ENCODE measurements around the gene GON4L.

GON4L gene

DNA sequence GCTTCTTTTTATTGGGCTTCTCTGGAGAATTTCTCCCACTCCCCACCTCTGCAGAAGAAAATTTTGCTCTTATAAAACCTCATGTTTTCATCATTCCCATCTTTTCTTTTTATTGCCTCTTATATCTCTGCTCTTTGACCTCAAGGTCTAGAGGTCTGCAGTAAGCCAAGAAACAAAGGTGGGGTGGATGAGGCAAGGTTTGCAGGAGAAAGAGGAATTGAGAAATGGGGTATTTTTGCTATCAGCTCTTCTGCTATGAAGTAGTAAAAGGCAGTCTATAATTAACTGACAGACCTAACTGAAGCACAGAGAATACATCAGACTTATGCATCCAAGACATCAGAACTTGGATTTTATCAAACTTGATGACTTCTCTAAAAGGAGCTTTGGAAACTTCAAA is 25.2 kb upstream of the GON4L start:
- Histone ChIP-seq H2BK120ac (ENCODE audit: low read depth, low read length) (no peak overlapping the region), H3K79me1 (replicated peaks; ENCODE audit: low read length, poor library complexity, severe bottlenecking) (no peaks in the 10 kb centered on the region), H3K9ac (ENCODE audit: low read length) (no peak overlapping the region), H2AK5ac (ENCODE audit: low read length, severe bottlenecking) (no peak overlapping the region), H2BK12ac (ENCODE audit: low read length in 2 of 2) (no peak overlapping the region), H3K27ac (ENCODE audit: low read length, poor library complexity, severe bottlenecking) (no peak overlapping the region), H3K4ac (ENCODE audit: low read depth in 1 of 2, low read length in 2 of 2) (no peak overlapping the region), H3K4me1 (ENCODE audit: control insufficient read depth, insufficient read depth, low read depth, low read length) (peaks cover 2% of the 10 kb centered on the region), H3K4me2 (ENCODE audit: low read length, poor library complexity, severe bottlenecking) (no peak overlapping the region), H3K14ac (ENCODE audit: low read length in 2 of 2) (no peak overlapping the region), H3K18ac (ENCODE audit: low read depth in 1 of 2, low read length in 2 of 2) (no peak overlapping the region), H2BK5ac (ENCODE audit: low read depth, low read length, poor library complexity, severe bottlenecking) (no peak overlapping the region), H3K27me3 (ENCODE audit: control insufficient read depth in 1 of 2, insufficient read depth in 1 of 2, low read length in 2 of 2) (no peaks in the 10 kb centered on the region), H3K4me3 (ENCODE audit: insufficient read depth in 1 of 2, low read depth in 1 of 2, low read length in 2 of 2) (no peak overlapping the region), H3K23ac (ENCODE audit: low read length in 2 of 2) (no peak overlapping the region), H4K91ac (ENCODE audit: low read length) (no peak overlapping the region), H3K36me3 (ENCODE audit: control insufficient read depth in 1 of 2, insufficient read depth in 2 of 2, low read depth in 1 of 2, low read length in 2 of 2) (peaks cover 3 to 31% of the 10 kb centered on the region in 2 experiments), H4K8ac (ENCODE audit: low read length) (no peak overlapping the region), H2AFZ (ENCODE audit: low read depth, low read length) (no peak overlapping the region), H2BK15ac (ENCODE audit: low read depth, poor library complexity, severe bottlenecking) (no peak overlapping the region), H3K9me3 (ENCODE audit: control insufficient read depth, low read length) (no peaks in the 10 kb centered on the region)
- no peak for DNase-seq

DNA sequence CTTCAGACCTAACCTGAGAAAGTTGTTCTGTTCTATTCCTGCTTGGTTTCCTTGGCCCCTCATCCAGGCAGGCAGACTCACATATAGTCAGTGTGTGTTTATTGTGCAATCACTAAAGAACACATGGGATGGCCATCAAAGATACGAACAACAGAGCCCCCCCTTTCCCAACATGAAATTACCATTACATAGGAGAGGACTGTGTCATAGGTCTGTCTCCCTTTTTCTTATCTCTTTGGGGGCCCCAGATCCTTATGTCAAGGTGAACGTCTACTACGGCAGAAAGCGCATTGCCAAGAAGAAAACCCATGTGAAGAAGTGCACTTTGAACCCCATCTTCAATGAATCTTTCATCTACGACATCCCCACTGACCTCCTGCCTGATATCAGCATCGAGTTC is 23.9 kb upstream of the GON4L start:
- H3K36me3 ChIP-seq (ENCODE audit: control insufficient read depth in 1 of 2, insufficient read depth in 2 of 2, low read depth in 1 of 2, low read length in 2 of 2) = peaks cover 3 to 28% of the 10 kb centered on the region in 2 experiments
- no peak overlapping the region for H2BK5ac ChIP-seq (ENCODE audit: low read depth, low read length, poor library complexity, severe bottlenecking)
- no peaks in the 10 kb centered on the region for H3K79me1 ChIP-seq (replicated peaks; ENCODE audit: low read length, poor library complexity, severe bottlenecking)
- DNase-seq = no peak
- H3K27me3 ChIP-seq (ENCODE audit: control insufficient read depth in 1 of 2, insufficient read depth in 1 of 2, low read length in 2 of 2) = no peaks in the 10 kb centered on the region
- no peak overlapping the region for H3K23ac ChIP-seq (ENCODE audit: low read length in 2 of 2)
- H3K9ac ChIP-seq (ENCODE audit: low read length) = no peak overlapping the region
- WGBS = 83% methylated on average over 6 of the region's 6 CpGs
- H3K18ac ChIP-seq (ENCODE audit: low read depth in 1 of 2, low read length in 2 of 2) = no peak overlapping the region
- no peak overlapping the region for H2BK120ac ChIP-seq (ENCODE audit: low read depth, low read length)
- H4K91ac ChIP-seq (ENCODE audit: low read length) = no peak overlapping the region
- no peak overlapping the region for H3K27ac ChIP-seq (ENCODE audit: low read length, poor library complexity, severe bottlenecking)
- H2BK12ac ChIP-seq (ENCODE audit: low read length in 2 of 2) = no peak overlapping the region
- no peak overlapping the region for H2BK15ac ChIP-seq (ENCODE audit: low read depth, poor library complexity, severe bottlenecking)
- H2AFZ ChIP-seq (ENCODE audit: low read depth, low read length) = no peak overlapping the region
- H3K4me2 ChIP-seq (ENCODE audit: low read length, poor library complexity, severe bottlenecking) = no peak overlapping the region
- no peak overlapping the region for H3K4ac ChIP-seq (ENCODE audit: low read depth in 1 of 2, low read length in 2 of 2)
- H3K4me1 ChIP-seq (ENCODE audit: control insufficient read depth, insufficient read depth, low read depth, low read length) = peaks cover 2% of the 10 kb centered on the region
- H3K14ac ChIP-seq (ENCODE audit: low read length in 2 of 2) = no peak overlapping the region
- no peak overlapping the region for H3K4me3 ChIP-seq (ENCODE audit: insufficient read depth in 1 of 2, low read depth in 1 of 2, low read length in 2 of 2)
- H3K9me3 ChIP-seq (ENCODE audit: control insufficient read depth, low read length) = no peaks in the 10 kb centered on the region
- no peak overlapping the region for H4K8ac ChIP-seq (ENCODE audit: low read length)
- no peak overlapping the region for H2AK5ac ChIP-seq (ENCODE audit: low read length, severe bottlenecking)

DNA sequence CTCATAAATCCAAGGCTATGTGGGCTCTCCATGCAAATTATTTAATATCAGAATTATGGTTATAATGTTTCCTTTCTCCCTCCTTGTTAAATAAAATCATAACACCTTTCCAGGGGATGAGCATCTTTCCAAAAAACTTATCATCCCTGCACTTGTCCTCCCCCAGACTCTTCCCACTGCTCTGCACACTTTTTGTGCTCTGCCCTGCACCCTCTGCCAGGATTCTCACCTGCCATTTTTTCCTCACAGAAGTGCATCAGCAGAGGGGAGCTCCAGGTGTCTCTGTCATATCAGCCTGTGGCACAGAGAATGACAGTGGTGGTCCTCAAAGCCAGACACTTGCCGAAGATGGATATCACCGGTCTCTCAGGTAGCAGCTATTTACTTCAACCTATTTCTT is 23.2 kb upstream of the GON4L start:
- H2BK15ac ChIP-seq (ENCODE audit: low read depth, poor library complexity, severe bottlenecking) = no peak overlapping the region
- no peak overlapping the region for H3K4me3 ChIP-seq (ENCODE audit: insufficient read depth in 1 of 2, low read depth in 1 of 2, low read length in 2 of 2)
- no peak overlapping the region for H2AK5ac ChIP-seq (ENCODE audit: low read length, severe bottlenecking)
- H3K23ac ChIP-seq (ENCODE audit: low read length in 2 of 2) = no peak overlapping the region
- no peaks in the 10 kb centered on the region for H3K27me3 ChIP-seq (ENCODE audit: control insufficient read depth in 1 of 2, insufficient read depth in 1 of 2, low read length in 2 of 2)
- no peak overlapping the region for H3K27ac ChIP-seq (ENCODE audit: low read length, poor library complexity, severe bottlenecking)
- no peak overlapping the region for H3K9ac ChIP-seq (ENCODE audit: low read length)
- H2BK5ac ChIP-seq (ENCODE audit: low read depth, low read length, poor library complexity, severe bottlenecking) = no peak overlapping the region
- H3K4me2 ChIP-seq (ENCODE audit: low read length, poor library complexity, severe bottlenecking) = no peak overlapping the region
- no peak overlapping the region for H3K18ac ChIP-seq (ENCODE audit: low read depth in 1 of 2, low read length in 2 of 2)
- no peak overlapping the region for H4K91ac ChIP-seq (ENCODE audit: low read length)
- no peak overlapping the region for H3K4ac ChIP-seq (ENCODE audit: low read depth in 1 of 2, low read length in 2 of 2)
- 92% methylated on average over 2 of the region's 2 CpGs for WGBS
- no peak overlapping the region for H2BK12ac ChIP-seq (ENCODE audit: low read length in 2 of 2)
- H4K8ac ChIP-seq (ENCODE audit: low read length) = no peak overlapping the region
- no peaks in the 10 kb centered on the region for H3K4me1 ChIP-seq (ENCODE audit: control insufficient read depth, insufficient read depth, low read depth, low read length)
- DNase-seq = no peak
- no peak overlapping the region for H2AFZ ChIP-seq (ENCODE audit: low read depth, low read length)
- no peak overlapping the region for H2BK120ac ChIP-seq (ENCODE audit: low read depth, low read length)
- H3K79me1 ChIP-seq (replicated peaks; ENCODE audit: low read length, poor library complexity, severe bottlenecking) = no peaks in the 10 kb centered on the region
- peaks cover 3 to 28% of the 10 kb centered on the region in 2 experiments for H3K36me3 ChIP-seq (ENCODE audit: control insufficient read depth in 1 of 2, insufficient read depth in 2 of 2, low read depth in 1 of 2, low read length in 2 of 2)
- no peak overlapping the region for H3K14ac ChIP-seq (ENCODE audit: low read length in 2 of 2)
- no peaks in the 10 kb centered on the region for H3K9me3 ChIP-seq (ENCODE audit: control insufficient read depth, low read length)

DNA sequence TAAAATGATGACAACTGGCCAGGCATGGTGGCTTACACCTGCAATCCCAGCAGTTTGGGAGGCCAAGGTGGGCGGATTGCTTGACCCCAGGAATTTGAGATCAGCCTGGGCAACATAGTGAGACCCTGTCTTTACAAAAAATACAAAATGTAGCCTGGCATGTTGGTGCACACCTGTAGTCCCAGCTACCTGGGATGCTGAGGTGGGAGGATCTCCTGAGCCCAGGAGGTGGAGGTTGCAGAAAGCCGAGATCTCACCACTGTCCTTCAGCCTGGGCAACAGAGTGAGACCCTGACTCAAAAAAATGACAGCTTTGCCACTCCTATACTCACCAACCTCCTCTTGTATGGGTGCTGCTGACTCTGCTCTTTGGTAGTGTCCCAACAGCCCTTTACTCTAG is 20.9 kb upstream of the GON4L start:
- WGBS = 91% methylated on average over 2 of the region's 2 CpGs
- Histone ChIP-seq H2BK120ac (ENCODE audit: low read depth, low read length) (no peak overlapping the region), H3K9ac (ENCODE audit: low read length) (no peak overlapping the region), H4K91ac (ENCODE audit: low read length) (no peak overlapping the region), H3K4ac (ENCODE audit: low read depth in 1 of 2, low read length in 2 of 2) (no peak overlapping the region), H3K27me3 (ENCODE audit: control insufficient read depth in 1 of 2, insufficient read depth in 1 of 2, low read length in 2 of 2) (no peaks in the 10 kb centered on the region), H3K4me1 (ENCODE audit: control insufficient read depth, insufficient read depth, low read depth, low read length) (peaks cover 3% of the 10 kb centered on the region), H2BK12ac (ENCODE audit: low read length in 2 of 2) (no peak overlapping the region), H3K4me2 (ENCODE audit: low read length, poor library complexity, severe bottlenecking) (no peak overlapping the region), H2AK5ac (ENCODE audit: low read length, severe bottlenecking) (no peak overlapping the region), H3K4me3 (ENCODE audit: insufficient read depth in 1 of 2, low read depth in 1 of 2, low read length in 2 of 2) (no peak overlapping the region), H4K8ac (ENCODE audit: low read length) (no peak overlapping the region), H3K14ac (ENCODE audit: low read length in 2 of 2) (no peak overlapping the region), H2AFZ (ENCODE audit: low read depth, low read length) (no peak overlapping the region), H3K18ac (ENCODE audit: low read depth in 1 of 2, low read length in 2 of 2) (no peak overlapping the region), H2BK5ac (ENCODE audit: low read depth, low read length, poor library complexity, severe bottlenecking) (no peak overlapping the region), H3K9me3 (ENCODE audit: control insufficient read depth, low read length) (no peaks in the 10 kb centered on the region), H3K23ac (ENCODE audit: low read length in 2 of 2) (no peak overlapping the region), H3K27ac (ENCODE audit: low read length, poor library complexity, severe bottlenecking) (no peak overlapping the region), H2BK15ac (ENCODE audit: low read depth, poor library complexity, severe bottlenecking) (no peak overlapping the region), H3K79me1 (replicated peaks; ENCODE audit: low read length, poor library complexity, severe bottlenecking) (no peaks in the 10 kb centered on the region), H3K36me3 (ENCODE audit: control insufficient read depth in 1 of 2, insufficient read depth in 2 of 2, low read depth in 1 of 2, low read length in 2 of 2) (peaks cover 3 to 25% of the 10 kb centered on the region in 2 experiments)
- no peak for DNase-seq

Measured in mesenchymal stem cell (in vitro differentiated cells and primary cell).